ENCODE results near the gene SMIM36.

The SMIM36 gene

GRCh38 chr17:55510986-55511721 is at the start of gene SMIM36:
TSS of gene SMIM36 (minus strand) at chr17:55511452.
- ChIA-PET CTCF (interaction anchor here (0.6 kb wide), 1 partner anchor 15 kb away, joined by 3 read pairs; no protein-coding TSS in a partner anchor), POLR2A (ENCODE audit: low non-redundant PET) (no interaction called here)
- no peak within 1 kb of the TSS for H3K27ac ChIP-seq
- no peak for DNase-seq (ENCODE audit: low spot score)
- no peak for TF ChIP-seq CTCF (conservative IDR thresholded peaks at IDR 0.05; ENCODE audit: low read depth)

- POLR2A ChIA-PET (ENCODE audit: low non-redundant PET), result no interaction called here
Observed at GRCh38 chr17:55555772-55556171, 44.5 kb upstream of the SMIM36 start.

GRCh38 chr17:55549140-55549539 is 37.9 kb upstream of the SMIM36 start:
- POLR2A ChIA-PET (ENCODE audit: low non-redundant PET), result no interaction called here
- H3K27ac ChIP-seq, result no peak overlapping the region
- DNase-seq (ENCODE audit: low spot score), result no peak
- no peak for TF ChIP-seq CTCF (conservative IDR thresholded peaks at IDR 0.05; ENCODE audit: low read depth)
- CTCF ChIA-PET, result no interaction called here

More at GRCh38 chr17:55555772-55556171, 44.5 kb upstream of the SMIM36 start:
- H3K27ac ChIP-seq, result no peak overlapping the region
- no peak for TF ChIP-seq CTCF (conservative IDR thresholded peaks at IDR 0.05; ENCODE audit: low read depth)
- CTCF ChIA-PET, result no interaction called here
- no peak for DNase-seq (ENCODE audit: low spot score)

- ChIA-PET POLR2A (ENCODE audit: low non-redundant PET) (no interaction called here), CTCF (no interaction called here)
- DNase-seq (ENCODE audit: low spot score), result no peak
- H3K27ac ChIP-seq, result no peak overlapping the region
- TF ChIP-seq CTCF (conservative IDR thresholded peaks at IDR 0.05; ENCODE audit: low read depth), result no peak
Observed at GRCh38 chr17:55546991-55547664, 35.9 kb upstream of the SMIM36 start.

- TF ChIP-seq CTCF (conservative IDR thresholded peaks at IDR 0.05; ENCODE audit: low read depth), result no peak
- no peak overlapping the region for H3K27ac ChIP-seq
- ChIA-PET CTCF (interaction anchor here (0.7 kb wide), 1 partner anchor 737 kb away, joined by 3 read pairs; no protein-coding TSS in a partner anchor), POLR2A (ENCODE audit: low non-redundant PET) (no interaction called here)
- DNase-seq (ENCODE audit: low spot score), result no peak
Observed at GRCh38 chr17:55546481-55546880, 35.2 kb upstream of the SMIM36 start.

- TF ChIP-seq CTCF (conservative IDR thresholded peaks at IDR 0.05; ENCODE audit: low read depth), result no peak
- POLR2A ChIA-PET (ENCODE audit: low non-redundant PET), result no interaction called here
- no peak overlapping the region for H3K27ac ChIP-seq
- CTCF ChIA-PET, result interaction anchor here (0.6 kb wide), 1 partner anchor 1274 kb away, joined by 3 read pairs; no protein-coding TSS in a partner anchor
- no peak for DNase-seq (ENCODE audit: low spot score)
Observed at GRCh38 chr17:55545806-55546205, 34.6 kb upstream of the SMIM36 start.
